NCI-H2171 treated with DMSO at 0.1 percent for 48 hours (cell line): Measurements from ENCODE around the gene PCAT7.

Experiments
- DNase-seq: peaks from one replicate; lab custom pipeline; 2025; lab: John Stamatoyannopoulos, UW

Gene PCAT7

GRCh38 chr9:94603259-94604160 lies 48.6 kb downstream of the PCAT7 start:
- peak; percentile 43 for DNase-seq

- no peak for DNase-seq
Observed at GRCh38 chr9:94606646-94607422, 52.0 kb downstream of the PCAT7 start.

DNA sequence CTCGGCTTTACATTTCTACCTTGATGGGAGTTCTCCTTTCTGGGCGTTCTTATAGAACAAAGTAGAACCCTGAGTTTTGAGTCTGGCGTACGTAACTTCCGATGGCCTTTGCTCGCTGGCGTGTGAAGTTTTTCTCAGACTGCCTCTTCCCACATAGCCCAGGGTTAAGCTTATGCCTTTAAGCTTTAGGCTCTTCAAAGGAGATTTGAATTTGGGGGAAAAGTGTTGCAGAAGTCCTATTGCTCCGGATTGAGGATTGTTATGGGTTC lies 52.5 kb downstream of the PCAT7 start:
- no peak for DNase-seq

- no peak for DNase-seq
Observed at GRCh38 chr9:94610181-94610606, 55.3 kb downstream of the PCAT7 start.

DNA sequence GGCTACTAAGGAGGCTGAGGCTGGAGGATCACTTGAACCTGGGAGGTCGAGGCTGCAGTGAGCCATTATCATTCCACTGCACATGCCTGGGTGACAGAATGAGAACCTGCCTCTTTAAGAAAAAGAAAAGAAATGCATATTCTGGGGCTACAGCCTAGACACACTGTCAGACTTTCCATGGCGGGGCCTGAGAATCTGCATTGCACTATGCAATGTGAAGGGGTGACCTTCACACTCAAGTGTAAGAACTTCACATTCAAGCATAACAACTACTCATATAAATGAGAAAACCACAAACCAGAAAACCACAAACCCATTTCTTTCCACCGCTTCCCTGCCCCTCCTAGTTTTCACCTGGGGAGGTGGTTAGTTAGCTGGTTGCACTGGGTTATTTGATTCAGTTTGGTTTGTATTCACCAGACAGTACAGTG lies 56.8 kb downstream of the PCAT7 start:
- DNase-seq = no peak

GRCh38 chr9:94612071-94612470 lies 57.2 kb downstream of the PCAT7 start:
- DNase-seq = no peak

DNA sequence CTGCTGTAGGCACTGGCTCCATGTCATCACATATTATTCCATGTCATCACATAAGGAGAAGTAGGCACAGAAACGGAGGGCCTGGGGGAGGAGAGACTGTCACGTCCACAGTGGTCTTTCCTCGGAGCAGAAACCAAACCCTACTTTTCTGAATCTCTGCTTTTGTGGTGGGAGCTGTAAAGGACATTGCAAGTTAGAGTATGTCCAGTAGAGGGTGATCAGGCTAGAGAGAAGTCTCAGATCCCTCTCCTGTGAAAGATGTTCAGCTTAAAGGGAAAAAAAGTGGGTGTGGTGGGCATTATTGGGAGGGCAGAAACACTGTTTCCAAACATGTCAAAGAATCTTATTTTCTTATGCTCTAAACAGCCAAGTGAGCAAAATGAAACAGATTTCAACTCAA lies 58.1 kb downstream of the PCAT7 start:
- DNase-seq = no peak

DNA sequence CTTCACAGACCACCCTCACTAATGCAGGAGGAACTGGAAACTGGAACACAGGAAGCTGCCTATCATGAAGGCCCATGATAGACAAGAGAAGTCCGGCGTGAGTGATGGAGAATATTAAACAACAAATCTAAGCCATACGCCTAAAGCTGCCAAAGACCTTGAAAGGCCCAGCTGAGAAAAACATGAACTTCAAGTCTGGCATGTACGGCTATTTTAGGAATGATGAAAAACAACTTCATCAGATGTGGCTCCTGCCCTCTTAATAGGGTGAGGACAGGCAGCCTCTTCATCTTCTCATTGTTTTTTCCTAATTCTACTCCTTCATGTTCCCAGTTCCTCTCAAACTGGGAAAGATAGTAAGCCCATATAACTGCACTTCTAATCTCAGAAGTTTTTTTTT lies 64.1 kb downstream of the PCAT7 start:
- DNase-seq = no peak
